Keratinocyte (primary cell): Measurements from ENCODE around the gene ARMCX2. TPM values are rescaled to one million over a fixed set of nuclear protein-coding genes. Genes with fewer than 3 reads are reported as not detected.

ENCODE experiments used
- DNase-seq: peaks from one replicate; pipeline ENCODE4 v3.0.0-alpha.2; 2011; ENCODE audit warnings: low read depth, missing footprints, low spot score
- FAIRE-seq: peaks from 2 replicates; lab custom pipeline; 2011; peaks lifted over from hg19 to GRCh38; lab: Jason Lieb, UNC
- H2AFZ ChIP-seq: 2 replicates; pipeline ENCODE4 v1.6.0; 2012; ENCODE audit warnings: low read length, control low read depth, inconsistent platforms; ENCODE audit not compliant: control insufficient read depth
- H3K27ac ChIP-seq: 2 replicates; pipeline ENCODE4 v1.5.1; 2011; ENCODE audit warnings: low read length; ENCODE audit not compliant: control insufficient read depth, insufficient read depth
- H3K27me3 ChIP-seq: 3 replicates; pipeline ENCODE4 v1.6.0; 2011; ENCODE audit warnings: low read length; ENCODE audit not compliant: control insufficient read depth, insufficient read depth; ENCODE audit errors: extremely low read depth
- H3K36me3 ChIP-seq, 2 experiments: 2 replicates in 1 of 2; 3 replicates in 1 of 2; pipeline ENCODE4 v1.5.1; 2011; ENCODE audit warnings: low read length in 2 of 2, mild to moderate bottlenecking in 1 of 2; ENCODE audit not compliant: control insufficient read depth in 2 of 2, insufficient read depth in 2 of 2; ENCODE audit errors: extremely low read depth in 1 of 2
- H3K4me1 ChIP-seq: 3 replicates; pipeline ENCODE4 v1.5.1; 2011; ENCODE audit warnings: low read length; ENCODE audit not compliant: control insufficient read depth, insufficient read depth; ENCODE audit errors: extremely low read depth
- H3K4me2 ChIP-seq: 3 replicates; pipeline ENCODE4 v1.6.0; 2011; ENCODE audit warnings: low read depth, low read length; ENCODE audit not compliant: control insufficient read depth, insufficient read depth; ENCODE audit errors: extremely low read depth
- H3K4me3 ChIP-seq, 3 experiments: fragments of 200-600 bp in 1 of 3; sonication (generic) in 1 of 3; 2 replicates in 2 of 3; 3 replicates in 1 of 3; pipeline ENCODE4 v1.5.1; 2011 to 2016; ENCODE audit warnings: low read length in 3 of 3, mild to moderate bottlenecking in 3 of 3, control low read depth in 2 of 3, inconsistent platforms in 1 of 3, low read depth in 1 of 3, mixed read lengths in 1 of 3, mixed run types in 1 of 3, moderate library complexity in 1 of 3; ENCODE audit not compliant: control insufficient read depth in 2 of 3, insufficient read depth in 2 of 3; ENCODE audit errors: extremely low read depth in 1 of 3
- H3K79me2 ChIP-seq: 2 replicates; pipeline ENCODE4 v1.6.0; 2012; ENCODE audit warnings: low read length; ENCODE audit not compliant: control insufficient read depth, insufficient read depth
- H3K9ac ChIP-seq: 3 replicates; pipeline ENCODE4 v1.6.0; 2011; ENCODE audit warnings: low read length; ENCODE audit not compliant: control insufficient read depth, insufficient read depth; ENCODE audit errors: extremely low read depth
- H3K9me1 ChIP-seq: 3 replicates; pipeline ENCODE4 v1.6.0; 2011; ENCODE audit warnings: low read length; ENCODE audit not compliant: control insufficient read depth, insufficient read depth; ENCODE audit errors: extremely low read depth
- H3K9me3 ChIP-seq: 2 replicates; pipeline ENCODE4 v1.5.1; 2012; ENCODE audit warnings: low read depth, low read length; ENCODE audit not compliant: control insufficient read depth
- H4K20me1 ChIP-seq: 3 replicates; pipeline ENCODE4 v1.6.0; 2011; ENCODE audit warnings: low read length; ENCODE audit not compliant: control insufficient read depth, insufficient read depth; ENCODE audit errors: extremely low read depth
- EZH2 ChIP-seq: IDR thresholded peaks from one replicate; pipeline ENCODE4 v1.6.1; 2012; ENCODE audit warnings: inconsistent platforms, mild to moderate bottlenecking, low read length, moderate library complexity
- dilution Hi-C: fragments of 300-500 bp; cut with MboI; formaldehyde crosslinking; loops from one replicate; pipeline ENCODE4 v1.7.0; 2020; ENCODE audit warnings: low sequenced_read_pairs; ENCODE audit not compliant: extremely low pct_ligation_motif_present
- polyA plus RNA-seq, 5 experiments: library from polyadenylated mRNA; depleted of rRNA in 3 of 5; stranded (reverse) in 3 of 5; stranded (forward) in 1 of 5; unstranded in 1 of 5; fragments of >200 nt; gene quantifications; 1 replicate in 1 of 5; 2 replicates in 3 of 5; 3 replicates in 1 of 5; pipeline versions ENCODE4 v1.2.1 to v1.2.3, GENCODE V29; 2011 to 2012; ENCODE audit warnings: missing spikeins in 2 of 5, low read depth in 1 of 5, low replicate concordance in 1 of 5
- TF ChIP-seq, protein P1 (sequence below), 3 experiments: IDR thresholded peaks in 1 of 3; conservative IDR thresholded peaks in 1 of 3; optimal IDR thresholded peaks in 1 of 3; 2 replicates in 2 of 3; 3 replicates in 1 of 3; pipeline versions ENCODE3 to v1.5.1; 2011; ENCODE audit warnings: low read length in 3 of 3, mild to moderate bottlenecking in 3 of 3, moderate library complexity in 2 of 3, control low read depth in 1 of 3, inconsistent platforms in 1 of 3; ENCODE audit not compliant: insufficient read depth in 2 of 3; ENCODE audit errors: extremely low read depth in 1 of 3

ARMCX2 gene
- polyA plus RNA-seq, 1 donor (not counting 4 experiments of a cell fraction or from before 2014, with no cell fraction given), result 20.0 TPM

DNA sequence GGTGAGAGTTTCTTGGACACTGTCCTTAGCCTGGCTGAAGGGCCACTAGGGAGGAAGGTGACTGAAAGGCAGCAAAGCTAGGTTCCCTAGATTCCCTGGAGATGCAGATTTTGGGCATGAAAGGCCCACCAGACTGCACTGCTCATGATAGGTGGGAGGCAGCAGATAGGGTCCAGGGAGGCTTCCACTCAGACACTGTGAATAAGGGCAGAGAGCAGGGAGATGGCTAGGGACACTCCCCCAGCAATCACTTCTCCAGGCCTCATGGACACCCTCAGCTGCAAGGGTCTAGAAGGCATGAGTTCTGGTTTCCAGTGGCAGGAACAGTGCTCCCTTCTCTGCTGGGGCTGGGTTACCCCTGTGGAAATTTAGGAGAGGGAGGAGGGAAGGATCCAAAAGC is 20.1 kb downstream of the ARMCX2 start:
- no peak overlapping the region for H3K4me2 ChIP-seq
- H3K9me1 ChIP-seq, result no peaks in the 10 kb centered on the region
- no peaks in the 10 kb centered on the region for H3K4me1 ChIP-seq
- no peak overlapping the region for H3K9ac ChIP-seq
- no peak for TF ChIP-seq EZH2
- TF ChIP-seq, protein P1, sequence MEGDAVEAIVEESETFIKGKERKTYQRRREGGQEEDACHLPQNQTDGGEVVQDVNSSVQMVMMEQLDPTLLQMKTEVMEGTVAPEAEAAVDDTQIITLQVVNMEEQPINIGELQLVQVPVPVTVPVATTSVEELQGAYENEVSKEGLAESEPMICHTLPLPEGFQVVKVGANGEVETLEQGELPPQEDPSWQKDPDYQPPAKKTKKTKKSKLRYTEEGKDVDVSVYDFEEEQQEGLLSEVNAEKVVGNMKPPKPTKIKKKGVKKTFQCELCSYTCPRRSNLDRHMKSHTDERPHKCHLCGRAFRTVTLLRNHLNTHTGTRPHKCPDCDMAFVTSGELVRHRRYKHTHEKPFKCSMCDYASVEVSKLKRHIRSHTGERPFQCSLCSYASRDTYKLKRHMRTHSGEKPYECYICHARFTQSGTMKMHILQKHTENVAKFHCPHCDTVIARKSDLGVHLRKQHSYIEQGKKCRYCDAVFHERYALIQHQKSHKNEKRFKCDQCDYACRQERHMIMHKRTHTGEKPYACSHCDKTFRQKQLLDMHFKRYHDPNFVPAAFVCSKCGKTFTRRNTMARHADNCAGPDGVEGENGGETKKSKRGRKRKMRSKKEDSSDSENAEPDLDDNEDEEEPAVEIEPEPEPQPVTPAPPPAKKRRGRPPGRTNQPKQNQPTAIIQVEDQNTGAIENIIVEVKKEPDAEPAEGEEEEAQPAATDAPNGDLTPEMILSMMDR (optimal IDR thresholded peaks at IDR 0.05 in 1 of 3, IDR thresholded peaks at IDR 0.05 in 1 of 3, conservative IDR thresholded peaks at IDR 0.05 in 1 of 3; ENCODE audit: extremely low read depth in 1 of 3, insufficient read depth in 2 of 3, low read length in 3 of 3), result no peak
- H3K79me2 ChIP-seq, result no peaks in the 10 kb centered on the region
- no peak overlapping the region for H3K27ac ChIP-seq
- H3K4me3 ChIP-seq, result no peak overlapping the region
- no peaks in the 10 kb centered on the region for H3K36me3 ChIP-seq
- DNase-seq (no peak), FAIRE-seq (no peak)
- dilution Hi-C loops, result no loop called here
- H3K9me3 ChIP-seq, result no peaks in the 10 kb centered on the region
- H4K20me1 ChIP-seq, result no peaks in the 10 kb centered on the region
- H3K27me3 ChIP-seq, result no peaks in the 10 kb centered on the region
- no peak overlapping the region for H2AFZ ChIP-seq

GRCh38 chrX:101619364-101619763 is 40.3 kb downstream of the ARMCX2 start:
- peaks cover 4% of the 10 kb centered on the region for H3K79me2 ChIP-seq
- H3K9me1 ChIP-seq, result no peaks in the 10 kb centered on the region
- peaks cover 0 to 1% of the 10 kb centered on the region in 2 experiments for H3K36me3 ChIP-seq
- FAIRE-seq, result no peak
- H3K27me3 ChIP-seq, result no peaks in the 10 kb centered on the region
- H2AFZ ChIP-seq, result no peak overlapping the region
- H3K4me3 ChIP-seq, result no peak overlapping the region
- dilution Hi-C loops, result no loop called here
- TF ChIP-seq, protein P1 (optimal IDR thresholded peaks at IDR 0.05 in 1 of 3, IDR thresholded peaks at IDR 0.05 in 1 of 3, conservative IDR thresholded peaks at IDR 0.05 in 1 of 3; ENCODE audit: extremely low read depth in 1 of 3, insufficient read depth in 2 of 3, low read length in 3 of 3), result no peak
- no peak for TF ChIP-seq EZH2
- H3K4me2 ChIP-seq, result no peak overlapping the region
- no peak overlapping the region for H3K9ac ChIP-seq
- H3K9me3 ChIP-seq, result no peaks in the 10 kb centered on the region
- no peaks in the 10 kb centered on the region for H4K20me1 ChIP-seq
- no peaks in the 10 kb centered on the region for H3K4me1 ChIP-seq
- DNase-seq, result no peak
- H3K27ac ChIP-seq, result no peak overlapping the region
